ENCODE data around the gene OR5K4.
"Not testable (repeated sequence)": the region's sequence is repeated elsewhere in the genome, so short reads cannot be mapped to it uniquely, and the experiment has no call there.

The OR5K4 gene

GRCh38 chr3:98371853-98372252, 18.2 kb downstream of the OR5K4 start:
- no peak for DNase-seq (ENCODE audit: low spot score)

- no peak for DNase-seq (ENCODE audit: low spot score)
These were observed 18.8 kb downstream of the OR5K4 start for GRCh38 chr3:98372445-98372844.

GRCh38 chr3:98376631-98377030, 23.0 kb downstream of the OR5K4 start:
- no peak for DNase-seq (ENCODE audit: low spot score)

GRCh38 chr3:98388147-98388546, 34.5 kb downstream of the OR5K4 start:
- DNase-seq (ENCODE audit: low spot score): no peak

GRCh38 chr3:98390366-98390765, 36.7 kb downstream of the OR5K4 start, which contains the start of gene OR5K3:
Gene OR5K3 (plus strand): TSS chr3:98390666. CDS start chr3:98390666, 0 bp downstream.
- no peak for DNase-seq (ENCODE audit: low spot score)

GRCh38 chr3:98395101-98395500, 41.4 kb downstream of the OR5K4 start:
- DNase-seq (ENCODE audit: low spot score): no peak

GRCh38 chr3:98396482-98396881, 42.8 kb downstream of the OR5K4 start:
- DNase-seq (ENCODE audit: low spot score): not testable (repeated sequence)

- no peak for DNase-seq (ENCODE audit: low spot score)
These were observed 44.9 kb downstream of the OR5K4 start for GRCh38 chr3:98398513-98398912.

- DNase-seq (ENCODE audit: low spot score): no peak
These were observed 48.9 kb downstream of the OR5K4 start for GRCh38 chr3:98402507-98402906.

GRCh38 chr3:98404010-98404409, 50.4 kb downstream of the OR5K4 start:
- no peak for DNase-seq (ENCODE audit: low spot score)

Measured in AG20443 (cell line).